Uterus (tissue), 4 donors: ENCODE results near the gene RNF126. TPM values are rescaled to one million over a fixed set of nuclear protein-coding genes. Genes with fewer than 3 reads are reported as not detected.
"Not testable (repeated sequence)": the region's sequence is repeated elsewhere in the genome, so short reads cannot be mapped to it uniquely, and the experiment has no call there.

Experiments used
- DNase-seq, 2 donors: peaks; one replicate each; pipeline ENCODE4 v3.0.0-alpha.2; 2019 to 2020
- H3K27ac ChIP-seq, 2 donors: fragments of 200-600 bp; sonication (generic); 1 replicate in 1 of 2; 2 replicates in 1 of 2; pipeline ENCODE4 v1.5.1; 2016 to 2018
- H3K27me3 ChIP-seq, 2 donors: fragments of 200-600 bp; sonication (generic); one replicate each; pipeline ENCODE4 v1.5.1; 2018 to 2019; ENCODE audit warnings: control low read depth in 1 of 2
- H3K36me3 ChIP-seq, 2 donors: fragments of 200-600 bp; sonication (generic); one replicate each; pipeline ENCODE4 v1.5.1; 2019; ENCODE audit warnings: control low read depth in 1 of 2
- H3K4me1 ChIP-seq, 2 donors: fragments of 200-600 bp; sonication (generic); one replicate each; pipeline ENCODE4 v1.5.1; 2018 to 2019; ENCODE audit warnings: control low read depth in 1 of 2
- H3K4me3 ChIP-seq, 2 donors: fragments of 200-600 bp; sonication (generic); 1 replicate in 1 of 2; 2 replicates in 1 of 2; pipeline ENCODE4 v1.5.1; 2018 to 2019; ENCODE audit warnings: mild to moderate bottlenecking in 1 of 2
- H3K9me3 ChIP-seq, 2 donors: fragments of 200-600 bp; sonication (generic); one replicate each; pipeline ENCODE4 v1.5.1; 2019; ENCODE audit warnings: control low read depth in 1 of 2
- CTCF ChIP-seq, 4 experiments: fragments of 200-600 bp in 2 of 4; fragments of 450-650 bp in 2 of 4; sonication (generic) in 2 of 4; IDR thresholded peaks; one replicate each; pipeline ENCODE4 v1.5.1; 2016 to 2019; ENCODE audit warnings: antibody characterized with exemption in 4 of 4, mild to moderate bottlenecking in 2 of 4, moderate library complexity in 1 of 4
- POLR2A ChIP-seq, 2 donors: fragments of 450-650 bp; IDR thresholded peaks; one replicate each; pipeline ENCODE4 v1.6.1; 2016; ENCODE audit warnings: antibody characterized with exemption in 2 of 2, mild to moderate bottlenecking in 1 of 2, moderate library complexity in 1 of 2
- intact Hi-C: fragments of 100-400 bp; cut with DNase I; formaldehyde crosslinking; loops from one replicate; pipeline ENCODE4 v1.15.1; 2023; ENCODE audit warnings: low total_unique reads
- total RNA-seq, 4 donors: library from RNA; depleted of rRNA in 3 of 4; stranded (reverse); fragments of >200 nt in 3 of 4; gene quantifications; one replicate each; pipeline versions ENCODE4 v1.1.0 to v1.2.4, GENCODE V29; 2014 to 2023
- donor health status: DM: yes; HTN: yes; CAD: no.

The RNF126 gene
- total RNA-seq, 4 donors from 2014 or later = 9.5 to 44.3 (median 18.2) TPM

- TF ChIP-seq POLR2A (IDR thresholded peaks at IDR 0.05) (no peak), CTCF (IDR thresholded peaks at IDR 0.05) (no peak)
- Histone ChIP-seq H3K36me3 (no peaks in the 10 kb centered on the region), H3K4me3 (no peak overlapping the region), H3K27ac (no peak overlapping the region), H3K4me1 (no peaks in the 10 kb centered on the region), H3K27me3 (no peaks in the 10 kb centered on the region), H3K9me3 (no peaks in the 10 kb centered on the region)
- intact Hi-C loops = no loop called here
- no peak for DNase-seq
These were observed 39.7 kb downstream of the RNF126 start for GRCh38 chr19:623175-623916.

GRCh38 chr19:622666-623065 lies 40.3 kb downstream of the RNF126 start:
- Histone ChIP-seq H3K9me3 (no peaks in the 10 kb centered on the region), H3K27ac (no peak overlapping the region), H3K36me3 (no peaks in the 10 kb centered on the region), H3K4me1 (no peaks in the 10 kb centered on the region), H3K27me3 (no peaks in the 10 kb centered on the region), H3K4me3 (no peak overlapping the region)
- intact Hi-C loops = no loop called here
- no peak for DNase-seq
- TF ChIP-seq CTCF (IDR thresholded peaks at IDR 0.05) (no peak), POLR2A (IDR thresholded peaks at IDR 0.05) (no peak)

GRCh38 chr19:621819-622218 lies 41.2 kb downstream of the RNF126 start:
- no peaks in the 10 kb centered on the region for H3K36me3 ChIP-seq
- no peak for TF ChIP-seq POLR2A (IDR thresholded peaks at IDR 0.05)
- no peaks in the 10 kb centered on the region for H3K9me3 ChIP-seq
- H3K27ac ChIP-seq = no peak overlapping the region
- H3K4me1 ChIP-seq = no peaks in the 10 kb centered on the region
- no peaks in the 10 kb centered on the region for H3K27me3 ChIP-seq
- intact Hi-C loops = no loop called here
- DNase-seq = no peak
- H3K4me3 ChIP-seq = no peak overlapping the region

GRCh38 chr19:621191-621590 lies 41.8 kb downstream of the RNF126 start:
- H3K4me1 ChIP-seq, H3K4me3 ChIP-seq, intact Hi-C loops, H3K27ac ChIP-seq, H3K9me3 ChIP-seq, H3K36me3 ChIP-seq, H3K27me3 ChIP-seq, DNase-seq: not testable (repeated sequence)

GRCh38 chr19:620166-620862 lies 42.7 kb downstream of the RNF126 start:
- no peak overlapping the region for H3K4me3 ChIP-seq
- H3K27me3 ChIP-seq = no peaks in the 10 kb centered on the region
- intact Hi-C loops = no loop called here
- no peak for DNase-seq
- TF ChIP-seq CTCF (IDR thresholded peaks at IDR 0.05) = no peak
- TF ChIP-seq POLR2A (IDR thresholded peaks at IDR 0.05) = no peak
- H3K9me3 ChIP-seq = no peaks in the 10 kb centered on the region
- H3K27ac ChIP-seq = no peak overlapping the region
- no peaks in the 10 kb centered on the region for H3K4me1 ChIP-seq
- no peaks in the 10 kb centered on the region for H3K36me3 ChIP-seq

- intact Hi-C loops = no loop called here
- Histone ChIP-seq H3K27me3 (no peaks in the 10 kb centered on the region), H3K36me3 (no peaks in the 10 kb centered on the region), H3K27ac (no peak overlapping the region), H3K4me3 (no peak overlapping the region), H3K9me3 (no peaks in the 10 kb centered on the region), H3K4me1 (no peaks in the 10 kb centered on the region)
- TF ChIP-seq POLR2A (IDR thresholded peaks at IDR 0.05) (no peak), CTCF (IDR thresholded peaks at IDR 0.05) (no peak)
- DNase-seq = no peak
These were observed 43.6 kb downstream of the RNF126 start for GRCh38 chr19:619286-620002.
